ENCODE measurements around the gene RUVBL2.
"Not testable (repeated sequence)": the region's sequence is repeated elsewhere in the genome, so short reads cannot be mapped to it uniquely, and the experiment has no call there.

Gene RUVBL2

DNA sequence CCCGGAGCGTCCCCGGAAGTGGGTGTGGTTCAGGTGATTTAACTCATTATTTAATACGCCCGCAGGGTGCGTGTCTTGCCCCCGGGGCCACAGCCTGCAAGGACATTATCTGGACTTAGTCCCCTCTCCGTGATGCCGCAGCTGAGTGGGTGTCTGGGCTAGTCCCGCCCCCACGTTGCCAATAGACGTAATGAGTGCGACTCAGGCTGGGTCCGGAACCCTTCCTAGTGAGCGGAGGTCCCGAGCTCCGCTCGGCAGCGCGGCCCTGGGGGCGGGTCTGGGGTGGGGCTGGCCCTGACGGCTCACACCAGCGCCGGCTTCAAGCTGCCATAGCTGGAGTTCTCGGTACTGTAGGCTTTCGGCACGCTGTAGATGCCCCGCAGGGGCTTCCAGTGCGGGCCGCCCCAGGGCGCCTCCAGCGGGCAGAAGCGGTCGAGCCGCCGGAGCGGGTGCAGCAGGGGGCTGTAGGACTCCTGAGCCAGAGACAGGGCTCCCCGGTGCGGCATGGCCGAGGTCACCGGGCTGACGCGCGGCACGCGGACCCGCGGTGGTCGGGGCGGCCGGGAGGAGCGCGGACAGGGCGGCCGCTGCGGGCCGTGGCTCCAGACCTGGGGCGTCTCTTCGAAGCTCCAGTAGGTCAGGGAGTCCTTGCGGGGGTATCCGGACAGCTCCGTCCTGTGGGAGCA is 24.1 kb downstream of the RUVBL2 start:
- peak; percentile 41 to 64 for DNase-seq (ENCODE audit: low read depth in 2 of 2)
- peak overlapping the region; percentile 33 to 45 for H3K4me3 ChIP-seq (replicated peaks in 1 of 2; ENCODE audit: low read depth in 2 of 2, low read length in 2 of 2)
- TF ChIP-seq, protein P1, sequence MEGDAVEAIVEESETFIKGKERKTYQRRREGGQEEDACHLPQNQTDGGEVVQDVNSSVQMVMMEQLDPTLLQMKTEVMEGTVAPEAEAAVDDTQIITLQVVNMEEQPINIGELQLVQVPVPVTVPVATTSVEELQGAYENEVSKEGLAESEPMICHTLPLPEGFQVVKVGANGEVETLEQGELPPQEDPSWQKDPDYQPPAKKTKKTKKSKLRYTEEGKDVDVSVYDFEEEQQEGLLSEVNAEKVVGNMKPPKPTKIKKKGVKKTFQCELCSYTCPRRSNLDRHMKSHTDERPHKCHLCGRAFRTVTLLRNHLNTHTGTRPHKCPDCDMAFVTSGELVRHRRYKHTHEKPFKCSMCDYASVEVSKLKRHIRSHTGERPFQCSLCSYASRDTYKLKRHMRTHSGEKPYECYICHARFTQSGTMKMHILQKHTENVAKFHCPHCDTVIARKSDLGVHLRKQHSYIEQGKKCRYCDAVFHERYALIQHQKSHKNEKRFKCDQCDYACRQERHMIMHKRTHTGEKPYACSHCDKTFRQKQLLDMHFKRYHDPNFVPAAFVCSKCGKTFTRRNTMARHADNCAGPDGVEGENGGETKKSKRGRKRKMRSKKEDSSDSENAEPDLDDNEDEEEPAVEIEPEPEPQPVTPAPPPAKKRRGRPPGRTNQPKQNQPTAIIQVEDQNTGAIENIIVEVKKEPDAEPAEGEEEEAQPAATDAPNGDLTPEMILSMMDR (IDR thresholded peaks at IDR 0.05; ENCODE audit: low read depth, low read length), result peak; percentile 65

GRCh38 chr19:49018388-49019241 is 24.9 kb downstream of the RUVBL2 start:
- H3K4me3 ChIP-seq (replicated peaks in 1 of 2; ENCODE audit: low read depth in 2 of 2, low read length in 2 of 2), result peak overlapping the region; percentile 22 to 45
- DNase-seq (ENCODE audit: low read depth in 2 of 2), result not testable (repeated sequence)

DNA sequence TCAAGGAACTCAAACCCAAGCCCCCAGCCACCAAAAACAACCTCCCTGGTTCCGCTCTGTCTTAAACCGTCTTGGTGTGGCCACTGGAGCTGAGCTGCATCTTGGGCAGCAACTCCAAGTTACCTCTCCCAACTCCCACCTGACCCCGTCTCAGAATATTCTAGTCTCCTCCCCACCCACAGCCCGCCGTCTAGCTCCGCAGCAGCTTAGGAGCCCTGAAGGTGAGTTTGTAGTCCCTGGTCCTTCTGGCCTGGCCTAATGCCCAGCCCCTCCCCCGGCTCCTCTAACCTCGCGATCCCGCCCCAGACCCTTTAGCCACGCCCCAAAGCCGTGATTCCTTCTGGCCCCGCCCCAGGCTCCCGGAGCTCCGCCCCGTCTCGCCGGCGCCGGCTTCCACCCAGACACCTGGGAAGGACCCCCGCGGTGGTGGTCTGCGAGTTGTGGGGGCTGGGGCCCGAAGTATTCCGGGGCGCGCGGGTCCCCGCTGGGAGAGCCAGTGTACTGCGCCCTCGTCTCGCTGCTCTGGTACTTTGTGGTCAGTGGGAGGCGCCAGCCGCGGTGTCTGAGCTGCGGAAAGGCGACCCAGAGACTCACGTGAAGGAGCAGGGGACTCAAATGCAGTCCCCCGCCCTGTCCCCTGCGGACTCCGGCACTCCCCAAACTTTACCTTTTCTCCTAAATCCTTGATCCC is 25.7 kb downstream of the RUVBL2 start:
- H3K4me3 ChIP-seq (replicated peaks in 1 of 2; ENCODE audit: low read depth in 2 of 2, low read length in 2 of 2), result peak overlapping the region; percentile 38 to 45
- TF ChIP-seq, protein P1 (IDR thresholded peaks at IDR 0.05; ENCODE audit: low read depth, low read length), result no peak
- DNase-seq (ENCODE audit: low read depth in 2 of 2), result peak; percentile 28 to 45

- DNase-seq (ENCODE audit: low read depth in 2 of 2), result no peak
- TF ChIP-seq, protein P1 (IDR thresholded peaks at IDR 0.05; ENCODE audit: low read depth, low read length), result no peak
- no peak overlapping the region for H3K4me3 ChIP-seq (replicated peaks in 1 of 2; ENCODE audit: low read depth in 2 of 2, low read length in 2 of 2)
Measured at GRCh38 chr19:49020342-49020741, 26.7 kb downstream of the RUVBL2 start.

GRCh38 chr19:49020931-49021895 is 27.5 kb downstream of the RUVBL2 start:
- no peak overlapping the region for H3K4me3 ChIP-seq (replicated peaks in 1 of 2; ENCODE audit: low read depth in 2 of 2, low read length in 2 of 2)
- peak; percentile 16 to 44 for DNase-seq (ENCODE audit: low read depth in 2 of 2)
- TF ChIP-seq, protein P1 (IDR thresholded peaks at IDR 0.05; ENCODE audit: low read depth, low read length), result no peak

GRCh38 chr19:49022116-49022515 is 28.4 kb downstream of the RUVBL2 start:
- DNase-seq (ENCODE audit: low read depth in 2 of 2), result no peak
- no peak overlapping the region for H3K4me3 ChIP-seq (replicated peaks in 1 of 2; ENCODE audit: low read depth in 2 of 2, low read length in 2 of 2)
- TF ChIP-seq, protein P1 (IDR thresholded peaks at IDR 0.05; ENCODE audit: low read depth, low read length), result no peak

DNA sequence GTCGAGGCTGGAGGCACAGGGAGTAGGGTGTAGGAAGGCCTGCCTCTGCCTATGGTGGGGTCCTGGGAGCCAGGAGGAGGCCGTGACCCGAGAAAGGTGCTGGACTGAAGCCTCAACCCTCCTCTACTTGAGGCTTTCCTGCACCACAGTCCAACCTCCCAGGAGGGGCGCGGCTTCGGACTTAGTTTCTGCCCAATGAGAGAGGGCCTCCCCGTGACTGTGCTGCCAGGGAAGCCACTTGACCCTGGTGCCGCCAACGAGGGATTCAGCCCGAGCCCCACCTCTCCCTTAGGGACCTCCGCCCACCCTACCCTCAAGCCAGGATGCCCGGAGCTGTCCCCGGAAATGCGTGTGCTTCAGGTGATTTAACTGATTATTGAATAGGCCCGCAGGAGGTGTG is 30.5 kb downstream of the RUVBL2 start, which contains the start of gene CGB3:
Gene CGB3, minus strand, starts transcription at position 101 of the 400 bp plus-strand sequence. CDS start 362 bp downstream, outside the sequence.
- DNase-seq (ENCODE audit: low read depth in 2 of 2); H3K4me3 ChIP-seq (replicated peaks in 1 of 2; ENCODE audit: low read depth in 2 of 2, low read length in 2 of 2): not testable (repeated sequence)

DNA sequence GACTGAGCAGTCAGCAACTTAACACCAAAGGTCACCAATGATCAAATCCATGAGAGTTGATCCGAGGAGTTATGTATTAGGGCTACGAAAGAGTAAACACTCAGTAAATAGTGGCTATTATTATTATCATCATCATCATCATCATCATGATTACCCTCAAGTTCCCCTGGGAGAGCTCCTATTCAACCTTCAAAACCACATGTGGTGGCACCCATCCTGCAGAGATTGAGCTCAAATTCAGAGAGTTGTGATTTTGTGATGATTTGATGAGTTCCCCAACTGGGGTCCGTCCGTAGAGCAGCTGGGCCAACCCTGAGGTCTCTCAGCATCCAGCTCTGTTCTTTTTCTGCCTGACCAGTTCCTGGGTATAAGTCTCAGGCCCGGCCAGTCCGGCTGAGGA is 31.4 kb downstream of the RUVBL2 start:
- DNase-seq (ENCODE audit: low read depth in 2 of 2); H3K4me3 ChIP-seq (replicated peaks in 1 of 2; ENCODE audit: low read depth in 2 of 2, low read length in 2 of 2): not testable (repeated sequence)

DNA sequence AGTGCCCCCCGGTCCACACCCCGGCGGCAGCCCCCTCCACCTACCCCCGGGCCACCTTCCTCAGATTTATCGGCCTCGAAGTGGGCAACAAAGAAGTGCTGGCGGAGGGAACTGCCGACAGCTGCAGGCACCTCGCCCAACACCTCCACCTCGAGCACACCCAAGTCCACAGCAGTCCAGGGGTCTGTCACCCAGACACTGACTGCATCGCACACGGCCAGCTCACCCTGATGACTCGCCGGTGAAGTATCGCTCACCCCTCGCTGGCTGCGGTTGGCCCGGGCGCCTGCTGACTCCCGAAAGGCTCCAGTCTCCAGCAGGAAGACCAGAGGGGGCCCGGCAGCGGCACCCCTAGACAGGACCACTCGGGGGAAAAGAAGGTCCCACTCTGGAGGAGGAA is 31.9 kb downstream of the RUVBL2 start:
- not testable (repeated sequence) for DNase-seq (ENCODE audit: low read depth in 2 of 2); H3K4me3 ChIP-seq (replicated peaks in 1 of 2; ENCODE audit: low read depth in 2 of 2, low read length in 2 of 2)

DNA sequence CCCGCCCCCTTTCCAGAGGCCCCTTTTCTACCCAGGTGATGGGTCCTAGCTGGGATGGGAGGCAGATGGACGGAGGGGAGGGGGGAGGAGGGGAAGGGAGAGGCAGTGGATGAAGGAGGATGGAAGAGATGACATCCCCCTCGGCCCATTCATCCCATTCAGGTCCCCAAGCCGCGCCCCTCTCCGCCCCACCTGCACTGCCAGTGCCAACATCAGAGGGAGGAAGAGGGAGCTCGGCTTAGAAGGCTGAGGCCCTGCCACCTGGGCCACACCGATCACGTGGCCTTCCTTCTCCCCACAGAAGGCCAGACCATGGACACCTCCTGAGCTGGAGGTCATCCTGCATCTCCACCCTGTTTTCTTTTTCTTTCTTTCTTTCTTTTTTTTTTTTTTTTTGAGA is 35.0 kb downstream of the RUVBL2 start:
- not testable (repeated sequence) for H3K4me3 ChIP-seq (replicated peaks in 1 of 2; ENCODE audit: low read depth in 2 of 2, low read length in 2 of 2); DNase-seq (ENCODE audit: low read depth in 2 of 2)
